Kidney (tissue), 14 donors: Measurements from ENCODE around the gene SERPINB6. TPM values are rescaled to one million over a fixed set of nuclear protein-coding genes. Genes with fewer than 3 reads are reported as not detected.

ENCODE experiments used
- DNase-seq, 5 donors: peaks; one replicate each; pipeline ENCODE4 v3.0.0-alpha.2; 2013 to 2020
- FAIRE-seq: peaks from 2 replicates; lab custom pipeline; 2012; peaks lifted over from hg19 to GRCh38; lab: Jason Lieb, UNC
- H3K27ac ChIP-seq, 2 donors: one replicate each; pipeline ENCODE4 v1.7.0; 2013; ENCODE audit warnings: low read depth in 2 of 2, low read length in 2 of 2, inconsistent platforms in 1 of 2
- H3K27me3 ChIP-seq: one replicate; pipeline ENCODE4 v1.7.1; 2013; ENCODE audit warnings: low read length, inconsistent platforms; ENCODE audit not compliant: control insufficient read depth, insufficient read depth
- H3K36me3 ChIP-seq, 3 donors: one replicate each; pipeline versions ENCODE4 v1.7.0 to v1.7.1; 2013; ENCODE audit warnings: low read length in 3 of 3, control low read depth in 1 of 3, inconsistent platforms in 1 of 3; ENCODE audit not compliant: insufficient read depth in 3 of 3, control insufficient read depth in 2 of 3
- H3K4me1 ChIP-seq, 3 donors: one replicate each; pipeline versions ENCODE4 v1.7.0 to v1.7.1; 2013; ENCODE audit warnings: low read length in 3 of 3, inconsistent platforms in 1 of 3, low read depth in 1 of 3; ENCODE audit not compliant: control insufficient read depth in 2 of 3, insufficient read depth in 2 of 3
- H3K4me3 ChIP-seq, 3 donors: one replicate each; pipeline versions ENCODE4 v1.7.0 to v1.8.1; 2013; ENCODE audit warnings: low read length in 3 of 3, control low read depth in 1 of 3, inconsistent platforms in 1 of 3
- H3K9ac ChIP-seq, 3 donors: one replicate each; pipeline versions ENCODE4 v1.7.0 to v1.7.1; 2013; ENCODE audit warnings: low read length in 3 of 3, control low read depth in 1 of 3, inconsistent platforms in 1 of 3
- H3K9me3 ChIP-seq, 3 donors: one replicate each; pipeline versions ENCODE4 v1.7.0 to v1.7.1; 2013; ENCODE audit warnings: low read length in 3 of 3, control low read depth in 1 of 3, inconsistent platforms in 1 of 3; ENCODE audit not compliant: control insufficient read depth in 2 of 3, insufficient read depth in 1 of 3
- intact Hi-C: fragments of 100-400 bp; cut with DNase I; formaldehyde crosslinking; loops from one replicate; pipeline ENCODE4 v1.11.1; 2022
- polyA plus RNA-seq: library from polyadenylated mRNA; stranded (reverse); fragments of 350-450 nt; fragmentation: Illumina TruSeq; extraction: RNeasy Lipid Tissue Mini Kit (QIAGEN cat#74804); gene quantifications from one replicate; pipeline ENCODE4 v1.2.3, GENCODE V29; 2014; ENCODE audit warnings: low read depth, low replicate concordance; ENCODE audit not compliant: insufficient read depth
- total RNA-seq: library from RNA; stranded (reverse); fragmentation: NEBNext Ultra II Directional; extraction: Animal tissue kit (Norgen Biotek cat#: 25700); gene quantifications from one replicate; pipeline ENCODE4 v1.2.1, GENCODE V29; 2021
- TF ChIP-seq, protein P1 (sequence below): IDR thresholded peaks from 3 replicates; pipeline ENCODE4 v1.5.1; 2012; ENCODE audit warnings: mild to moderate bottlenecking, moderate library complexity, borderline replicate concordance; ENCODE audit not compliant: insufficient read depth; ENCODE audit errors: extremely low read depth
- donor health status: control.
- donor health status: control.
- donor health status: control.
- donor health status: control.
- donor health status: control.
- donor health status: DM: yes; HTN: yes; CAD: no.
- donor health status: Normal renal cell carcinoma (clear cell type).

Gene SERPINB6
- total and polyA plus RNA-seq, 2 donors from 2014 or later: 136 to 212 TPM

DNA sequence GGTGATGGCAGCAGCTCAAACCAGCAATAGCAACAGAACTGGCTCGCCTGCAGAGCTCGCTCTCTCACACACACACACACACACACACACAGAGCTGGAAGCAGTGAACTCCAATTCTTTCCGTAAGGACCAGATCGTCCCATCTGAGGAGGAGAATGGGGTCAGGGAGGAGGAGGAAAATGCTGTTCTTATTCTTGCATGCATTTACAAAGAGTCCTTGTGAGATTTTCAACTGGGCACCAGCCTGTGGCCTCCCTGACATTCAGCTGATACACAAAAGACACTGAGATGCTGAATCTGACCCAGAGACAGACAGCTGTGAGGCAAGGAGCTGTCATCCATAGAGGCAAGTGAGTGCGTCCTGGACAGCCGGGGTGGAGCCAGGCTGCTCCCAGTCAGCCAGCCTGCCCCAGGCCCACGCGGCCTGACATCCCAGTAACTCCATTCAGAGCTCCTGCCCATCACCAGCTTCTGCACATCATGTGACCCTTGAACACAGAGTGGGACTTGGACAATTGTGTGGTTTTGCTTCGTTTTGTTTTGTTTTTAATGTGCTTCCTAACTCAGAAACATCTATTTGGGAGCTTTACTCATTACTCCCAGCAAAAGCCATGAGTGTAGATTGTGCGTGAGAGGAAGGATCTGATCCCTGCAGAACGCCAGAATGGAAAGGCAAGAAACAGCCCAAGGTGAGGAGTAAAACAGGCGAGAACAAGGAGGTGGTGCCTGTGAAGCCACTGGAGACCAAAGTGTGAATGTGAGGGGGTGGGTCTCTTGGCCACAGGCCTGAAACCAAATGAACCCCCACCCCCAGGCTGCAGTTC is 70.3 kb downstream of the SERPINB6 start:
- no peak for FAIRE-seq

DNA sequence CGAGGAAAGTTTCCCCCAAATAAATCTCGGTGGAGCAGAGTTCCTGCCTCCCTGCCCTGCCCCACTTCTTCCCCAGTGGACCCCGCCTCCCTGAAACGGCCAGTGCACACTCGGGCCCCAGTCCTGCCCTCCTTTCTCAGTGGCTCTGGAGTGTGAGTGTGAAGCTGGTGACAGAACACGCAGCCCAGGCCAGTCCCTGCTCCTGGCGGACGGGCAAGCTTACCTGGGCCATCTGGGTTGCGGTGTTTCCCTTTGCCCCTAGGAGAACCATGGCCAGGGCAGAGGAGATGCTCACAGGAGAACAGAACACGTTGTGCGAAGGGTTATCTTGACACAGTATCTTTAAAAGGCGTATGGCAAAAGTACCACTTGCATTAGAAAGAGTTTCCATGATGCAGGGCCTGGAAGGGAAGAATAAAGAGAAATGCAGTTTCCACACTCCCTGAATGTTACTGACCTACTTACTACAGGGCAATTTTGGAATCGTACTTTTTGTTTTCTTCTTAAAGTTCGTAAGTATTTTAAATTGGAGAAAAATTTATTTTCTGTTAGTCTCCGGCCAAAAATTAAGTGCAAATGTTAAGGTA is 71.1 kb downstream of the SERPINB6 start:
- DNase-seq: no peak
- no peaks in the 10 kb centered on the region for H3K9me3 ChIP-seq
- H3K4me3 ChIP-seq: no peak overlapping the region
- no peaks in the 10 kb centered on the region for H3K27me3 ChIP-seq
- intact Hi-C loops: no loop called here
- H3K36me3 ChIP-seq: peaks cover 0 to 5% (median 0%) of the 10 kb centered on the region in 3 donors
- no peak overlapping the region for H3K9ac ChIP-seq
- TF ChIP-seq, protein P1, sequence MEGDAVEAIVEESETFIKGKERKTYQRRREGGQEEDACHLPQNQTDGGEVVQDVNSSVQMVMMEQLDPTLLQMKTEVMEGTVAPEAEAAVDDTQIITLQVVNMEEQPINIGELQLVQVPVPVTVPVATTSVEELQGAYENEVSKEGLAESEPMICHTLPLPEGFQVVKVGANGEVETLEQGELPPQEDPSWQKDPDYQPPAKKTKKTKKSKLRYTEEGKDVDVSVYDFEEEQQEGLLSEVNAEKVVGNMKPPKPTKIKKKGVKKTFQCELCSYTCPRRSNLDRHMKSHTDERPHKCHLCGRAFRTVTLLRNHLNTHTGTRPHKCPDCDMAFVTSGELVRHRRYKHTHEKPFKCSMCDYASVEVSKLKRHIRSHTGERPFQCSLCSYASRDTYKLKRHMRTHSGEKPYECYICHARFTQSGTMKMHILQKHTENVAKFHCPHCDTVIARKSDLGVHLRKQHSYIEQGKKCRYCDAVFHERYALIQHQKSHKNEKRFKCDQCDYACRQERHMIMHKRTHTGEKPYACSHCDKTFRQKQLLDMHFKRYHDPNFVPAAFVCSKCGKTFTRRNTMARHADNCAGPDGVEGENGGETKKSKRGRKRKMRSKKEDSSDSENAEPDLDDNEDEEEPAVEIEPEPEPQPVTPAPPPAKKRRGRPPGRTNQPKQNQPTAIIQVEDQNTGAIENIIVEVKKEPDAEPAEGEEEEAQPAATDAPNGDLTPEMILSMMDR: no peak
- peaks cover 0 to 7% (median 0%) of the 10 kb centered on the region in 3 donors for H3K4me1 ChIP-seq
- FAIRE-seq: no peak
- H3K27ac ChIP-seq: no peak overlapping the region

More for the DNA sequence above, 70.3 kb downstream of the SERPINB6 start:
- intact Hi-C loops: no loop called here
- H3K4me1 ChIP-seq: peaks cover 0 to 7% (median 0%) of the 10 kb centered on the region in 3 donors
- TF ChIP-seq, protein P1: no peak
- H3K4me3 ChIP-seq: peak overlapping the region in 1 of 3 donors; percentile 25
- H3K9ac ChIP-seq: no peak overlapping the region
- H3K36me3 ChIP-seq: peaks cover 0 to under 1% (median 0%) of the 10 kb centered on the region in 3 donors
- no peak overlapping the region for H3K27ac ChIP-seq
- no peaks in the 10 kb centered on the region for H3K27me3 ChIP-seq
- peak in 1 of 5 donors; percentile 65 for DNase-seq
- no peaks in the 10 kb centered on the region for H3K9me3 ChIP-seq

DNA sequence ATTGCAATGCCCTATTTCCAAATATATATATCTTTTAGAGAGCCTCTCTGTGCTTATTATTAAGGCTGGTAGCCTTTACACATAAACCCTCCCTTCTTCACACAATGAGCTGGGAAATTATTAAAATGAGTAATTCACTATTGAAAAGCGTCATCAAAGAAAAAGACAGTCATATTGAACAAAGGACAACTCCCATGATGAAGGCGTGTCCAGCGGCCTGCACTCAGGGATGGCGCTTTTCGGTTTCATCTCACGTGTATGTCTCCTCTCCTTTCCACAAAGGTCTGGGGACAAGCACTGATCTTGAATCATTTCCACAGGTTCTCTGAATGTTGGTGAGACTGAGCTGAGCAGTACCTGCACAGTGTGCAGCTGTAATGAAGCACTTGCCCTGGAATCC is 71.8 kb downstream of the SERPINB6 start:
- peaks cover 0 to 5% (median 0%) of the 10 kb centered on the region in 3 donors for H3K36me3 ChIP-seq
- TF ChIP-seq, protein P1: no peak
- no peak overlapping the region for H3K27ac ChIP-seq
- peaks cover 0 to 7% (median 0%) of the 10 kb centered on the region in 3 donors for H3K4me1 ChIP-seq
- intact Hi-C loops: no loop called here
- H3K4me3 ChIP-seq: no peak overlapping the region
- no peak overlapping the region for H3K9ac ChIP-seq
- no peaks in the 10 kb centered on the region for H3K27me3 ChIP-seq
- H3K9me3 ChIP-seq: no peaks in the 10 kb centered on the region
- FAIRE-seq (no peak), DNase-seq (no peak)

Other genes starting within 250 kb of the SERPINB6 start
- gene MYLK4, start 220.6 kb downstream of the SERPINB6 start, total RNA-seq: 1.3 TPM
- 1.1 TPM for gene MYLK4, start 220.6 kb downstream of the SERPINB6 start, polyA plus RNA-seq
- gene WRNIP1, start 206.2 kb downstream of the SERPINB6 start, total RNA-seq: 38.0 TPM
- gene WRNIP1, start 206.2 kb downstream of the SERPINB6 start, polyA plus RNA-seq: 46.3 TPM
- gene SERPINB1, start 129.7 kb downstream of the SERPINB6 start, total RNA-seq: 86.4 TPM
- gene SERPINB1, start 129.7 kb downstream of the SERPINB6 start, polyA plus RNA-seq: 37.4 TPM
- gene SERPINB9, start 68.3 kb downstream of the SERPINB6 start, total RNA-seq: 13.4 TPM
- gene SERPINB9, start 68.3 kb downstream of the SERPINB6 start, polyA plus RNA-seq: 4.0 TPM
- gene NQO2, start 28.3 kb upstream of the SERPINB6 start, total RNA-seq: 37.0 TPM
- 291 TPM for gene NQO2, start 28.3 kb upstream of the SERPINB6 start, polyA plus RNA-seq
- gene RIPK1, start 96.9 kb upstream of the SERPINB6 start, total RNA-seq: 30.4 TPM
- gene RIPK1, start 96.9 kb upstream of the SERPINB6 start, polyA plus RNA-seq: 14.7 TPM
- gene BPHL, start 147.1 kb upstream of the SERPINB6 start, total RNA-seq: 28.9 TPM
- gene BPHL, start 147.1 kb upstream of the SERPINB6 start, polyA plus RNA-seq: 94.1 TPM
- 49.8 TPM for gene TUBB2A, start 186.0 kb upstream of the SERPINB6 start, total RNA-seq
- 80.9 TPM for gene TUBB2A, start 186.0 kb upstream of the SERPINB6 start, polyA plus RNA-seq